ENCODE results near the gene FGD5.

The FGD5 gene

DNA sequence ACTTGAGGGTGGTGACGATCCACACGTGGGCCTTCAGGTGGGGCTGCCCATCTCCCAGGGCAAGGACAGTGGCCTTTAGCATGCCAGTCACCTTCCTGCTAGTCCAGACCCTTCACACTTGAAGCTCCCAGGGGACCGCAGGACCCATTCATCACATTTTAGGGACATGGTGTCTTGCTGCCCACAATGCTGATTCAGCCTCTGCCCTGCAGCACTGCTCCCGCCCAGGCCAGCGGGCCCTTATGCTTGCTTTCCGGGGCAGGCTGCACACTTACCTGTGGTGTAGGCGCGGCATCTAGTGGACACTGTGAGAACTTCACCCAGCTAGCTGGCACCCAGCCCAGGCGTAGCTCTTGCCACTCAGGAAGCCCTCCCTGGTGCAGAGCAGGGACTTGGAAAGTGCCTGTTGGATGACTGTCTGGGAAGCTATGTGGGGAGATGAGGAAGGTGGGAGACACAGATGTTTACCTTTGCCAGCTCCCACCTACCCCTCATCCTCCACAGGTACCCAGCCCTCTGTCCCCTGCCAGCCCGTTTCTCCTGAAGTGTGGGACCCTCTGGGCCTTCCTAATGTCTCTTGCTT is 102.4 kb downstream of the FGD5 start:
- no peaks in the 10 kb centered on the region for H3K27me3 ChIP-seq (ENCODE audit: insufficient read depth, low read length)
- no peaks in the 10 kb centered on the region for H3K4me1 ChIP-seq (ENCODE audit: insufficient read depth, low read length)
- no peak overlapping the region for H3K9ac ChIP-seq (ENCODE audit: low read depth, low read length)
- H3K36me3 ChIP-seq (ENCODE audit: insufficient read depth, low read depth, low read length): no peaks in the 10 kb centered on the region
- H3K9me3 ChIP-seq (ENCODE audit: insufficient read depth, low read depth, low read length): no peaks in the 10 kb centered on the region
- H3K4me3 ChIP-seq (ENCODE audit: low read length): no peak overlapping the region
- no peak overlapping the region for H3K27ac ChIP-seq (ENCODE audit: low read length)

DNA sequence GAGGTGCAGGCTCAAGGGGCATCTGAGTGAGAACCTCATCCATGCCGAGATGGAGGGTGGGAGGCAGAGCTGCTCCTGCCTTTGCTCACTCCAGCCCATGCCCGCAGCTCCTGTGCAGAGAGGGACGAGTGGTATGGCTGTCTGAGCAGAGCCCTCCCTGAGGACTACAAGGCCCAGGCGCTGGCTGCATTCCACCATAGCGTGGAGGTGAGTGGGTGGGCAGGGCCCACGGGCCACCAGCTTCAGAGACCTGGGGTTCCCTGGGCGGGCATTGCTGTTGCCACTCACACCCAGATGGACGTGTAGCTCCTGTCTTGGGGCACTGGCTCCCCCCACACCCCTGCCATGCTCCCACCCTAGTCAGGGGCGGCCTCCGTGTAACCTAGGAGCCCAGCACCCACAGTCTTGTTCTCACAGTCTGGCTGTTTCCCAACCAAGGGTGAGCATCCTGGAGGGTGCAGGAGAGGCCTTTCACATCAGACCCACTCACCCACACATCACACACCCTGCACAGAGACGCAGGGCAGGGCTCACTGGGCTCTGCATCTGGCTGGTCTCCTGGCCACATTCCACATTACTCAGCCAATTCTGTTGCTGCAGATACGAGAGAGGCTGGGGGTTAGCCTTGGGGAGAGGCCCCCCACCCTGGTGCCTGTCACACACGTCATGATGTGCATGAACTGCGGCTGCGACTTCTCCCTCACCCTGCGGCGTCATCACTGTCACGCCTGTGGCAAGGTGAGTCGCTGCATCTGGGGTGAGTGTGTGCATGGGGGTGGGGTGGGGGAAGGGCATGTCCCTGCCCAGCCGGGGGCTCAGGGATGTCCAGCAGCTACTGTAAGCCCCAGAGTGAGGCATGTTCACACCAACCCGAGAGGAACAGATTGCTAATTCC is 103.3 kb downstream of the FGD5 start:
- H3K27ac ChIP-seq (ENCODE audit: low read length): no peak overlapping the region
- H3K4me1 ChIP-seq (ENCODE audit: insufficient read depth, low read length): no peaks in the 10 kb centered on the region
- no peaks in the 10 kb centered on the region for H3K27me3 ChIP-seq (ENCODE audit: insufficient read depth, low read length)
- H3K36me3 ChIP-seq (ENCODE audit: insufficient read depth, low read depth, low read length): no peaks in the 10 kb centered on the region
- H3K4me3 ChIP-seq (ENCODE audit: low read length): no peak overlapping the region
- H3K9me3 ChIP-seq (ENCODE audit: insufficient read depth, low read depth, low read length): no peaks in the 10 kb centered on the region
- H3K9ac ChIP-seq (ENCODE audit: low read depth, low read length): no peak overlapping the region

DNA sequence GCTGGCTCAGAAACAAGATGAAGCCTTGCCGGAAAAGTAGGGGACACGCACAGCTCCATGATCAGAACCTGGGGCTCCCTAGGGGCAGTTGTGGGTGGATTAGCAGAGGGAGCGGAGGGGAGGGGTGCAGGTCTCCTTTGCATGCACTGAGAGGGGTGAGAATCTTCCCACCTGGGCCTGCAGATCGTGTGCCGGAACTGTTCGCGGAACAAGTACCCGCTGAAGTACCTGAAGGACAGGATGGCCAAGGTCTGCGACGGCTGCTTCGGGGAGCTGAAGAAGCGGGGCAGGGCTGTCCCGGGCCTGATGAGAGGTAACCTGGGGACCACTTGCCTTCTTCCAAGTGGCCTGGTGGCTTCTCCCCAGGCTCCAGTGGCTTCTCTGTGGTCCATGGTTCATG is 104.1 kb downstream of the FGD5 start:
- Histone ChIP-seq H3K36me3 (ENCODE audit: insufficient read depth, low read depth, low read length) (no peaks in the 10 kb centered on the region), H3K4me3 (ENCODE audit: low read length) (no peak overlapping the region), H3K9me3 (ENCODE audit: insufficient read depth, low read depth, low read length) (no peaks in the 10 kb centered on the region), H3K9ac (ENCODE audit: low read depth, low read length) (no peak overlapping the region), H3K4me1 (ENCODE audit: insufficient read depth, low read length) (no peaks in the 10 kb centered on the region), H3K27ac (ENCODE audit: low read length) (no peak overlapping the region), H3K27me3 (ENCODE audit: insufficient read depth, low read length) (no peaks in the 10 kb centered on the region)

DNA sequence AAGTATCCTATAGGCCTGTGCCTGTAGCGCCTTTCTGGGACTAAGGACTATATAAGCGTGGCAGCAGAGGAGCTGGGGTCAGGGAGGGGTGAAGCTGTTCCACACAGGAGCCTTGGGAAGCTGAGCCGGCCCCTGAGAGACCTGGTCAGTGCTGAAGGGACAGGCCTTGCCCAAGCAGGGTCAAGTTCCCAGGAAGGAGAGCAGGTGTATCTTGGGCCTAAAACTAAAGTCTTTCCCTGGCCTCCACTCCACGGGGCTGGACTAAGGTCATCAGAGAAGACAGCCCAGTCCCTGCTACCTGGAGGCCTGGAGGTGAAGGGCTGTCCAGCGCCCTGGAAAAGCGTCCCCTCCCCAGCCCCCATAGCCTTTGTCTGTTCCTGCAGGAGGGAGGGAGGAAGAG is 104.7 kb downstream of the FGD5 start:
- no peaks in the 10 kb centered on the region for H3K9me3 ChIP-seq (ENCODE audit: insufficient read depth, low read depth, low read length)
- no peaks in the 10 kb centered on the region for H3K36me3 ChIP-seq (ENCODE audit: insufficient read depth, low read depth, low read length)
- H3K4me3 ChIP-seq (ENCODE audit: low read length): no peak overlapping the region
- no peaks in the 10 kb centered on the region for H3K27me3 ChIP-seq (ENCODE audit: insufficient read depth, low read length)
- H3K27ac ChIP-seq (ENCODE audit: low read length): no peak overlapping the region
- no peaks in the 10 kb centered on the region for H3K4me1 ChIP-seq (ENCODE audit: insufficient read depth, low read length)
- no peak overlapping the region for H3K9ac ChIP-seq (ENCODE audit: low read depth, low read length)

DNA sequence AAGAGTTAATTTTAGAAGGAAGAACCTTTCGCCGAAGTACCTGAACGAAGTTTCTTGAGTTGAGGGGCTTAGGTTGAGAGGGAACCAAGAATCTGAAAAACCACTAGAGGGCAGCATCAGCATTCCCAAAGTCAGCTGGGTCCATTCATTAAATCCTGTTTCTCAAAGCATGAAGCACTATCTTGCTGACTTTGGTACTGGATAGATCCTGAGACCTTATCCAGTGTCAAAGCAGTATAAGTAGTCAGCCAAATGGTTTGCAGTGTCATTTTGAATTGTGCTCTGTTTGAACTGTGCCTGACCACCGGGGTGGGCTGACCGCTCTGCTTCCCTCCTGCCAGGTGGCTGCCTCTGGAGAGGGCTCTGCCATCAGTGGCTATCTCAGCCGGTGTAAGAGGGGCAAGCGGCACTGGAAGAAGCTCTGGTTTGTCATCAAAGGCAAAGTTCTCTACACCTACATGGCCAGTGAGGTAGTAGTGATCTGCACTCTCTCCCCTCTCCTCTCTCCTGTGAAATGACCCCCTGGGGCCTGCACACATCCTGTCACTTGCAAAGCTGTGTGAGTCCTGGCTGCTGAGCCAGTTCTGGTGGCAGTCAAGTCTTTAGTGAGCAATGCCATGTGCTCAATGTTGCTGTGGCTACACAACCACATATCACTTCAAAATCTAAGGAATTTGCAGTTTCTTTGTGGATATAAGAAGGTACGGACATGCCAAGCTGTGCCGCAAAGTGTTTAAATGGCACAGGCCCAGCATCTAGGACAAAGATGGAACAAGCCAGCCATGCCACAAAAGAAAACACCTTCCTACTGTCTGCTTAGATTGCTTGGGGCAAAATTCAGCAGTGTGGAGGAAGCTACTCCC is 107.2 kb downstream of the FGD5 start:
- H3K36me3 ChIP-seq (ENCODE audit: insufficient read depth, low read depth, low read length): no peaks in the 10 kb centered on the region

DNA sequence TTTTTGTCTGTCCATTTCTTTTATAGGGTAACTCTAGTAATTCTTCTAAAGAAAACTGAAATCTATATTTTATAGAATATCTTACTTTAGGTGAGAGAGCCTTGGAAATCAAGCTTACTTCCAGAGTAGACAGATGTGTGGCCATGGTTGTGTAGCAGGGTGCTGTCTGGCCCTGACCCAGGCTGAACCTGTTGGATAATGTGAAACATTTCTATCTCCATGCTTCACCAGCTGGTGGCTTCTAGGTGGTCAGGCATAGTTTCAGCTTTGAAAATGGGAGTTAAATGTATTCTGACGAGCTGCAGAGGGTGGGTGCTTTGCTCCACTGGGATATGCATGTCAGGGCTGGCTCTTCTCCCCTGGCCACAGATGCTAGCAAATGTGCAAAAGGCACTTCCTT is 107.8 kb downstream of the FGD5 start:
- Histone ChIP-seq H3K9ac (ENCODE audit: low read depth, low read length) (no peak overlapping the region), H3K4me3 (ENCODE audit: low read length) (no peak overlapping the region), H3K4me1 (ENCODE audit: insufficient read depth, low read length) (no peaks in the 10 kb centered on the region), H3K27ac (ENCODE audit: low read length) (no peak overlapping the region), H3K36me3 (ENCODE audit: insufficient read depth, low read depth, low read length) (no peaks in the 10 kb centered on the region), H3K27me3 (ENCODE audit: insufficient read depth, low read length) (no peaks in the 10 kb centered on the region), H3K9me3 (ENCODE audit: insufficient read depth, low read depth, low read length) (no peaks in the 10 kb centered on the region)

More for the DNA sequence above, 107.2 kb downstream of the FGD5 start:
- no peaks in the 10 kb centered on the region for H3K4me1 ChIP-seq (ENCODE audit: insufficient read depth, low read length)
- no peak overlapping the region for H3K4me3 ChIP-seq (ENCODE audit: low read length)
- no peak overlapping the region for H3K27ac ChIP-seq (ENCODE audit: low read length)
- H3K9me3 ChIP-seq (ENCODE audit: insufficient read depth, low read depth, low read length): no peaks in the 10 kb centered on the region
- H3K9ac ChIP-seq (ENCODE audit: low read depth, low read length): no peak overlapping the region
- no peaks in the 10 kb centered on the region for H3K27me3 ChIP-seq (ENCODE audit: insufficient read depth, low read length)

DNA sequence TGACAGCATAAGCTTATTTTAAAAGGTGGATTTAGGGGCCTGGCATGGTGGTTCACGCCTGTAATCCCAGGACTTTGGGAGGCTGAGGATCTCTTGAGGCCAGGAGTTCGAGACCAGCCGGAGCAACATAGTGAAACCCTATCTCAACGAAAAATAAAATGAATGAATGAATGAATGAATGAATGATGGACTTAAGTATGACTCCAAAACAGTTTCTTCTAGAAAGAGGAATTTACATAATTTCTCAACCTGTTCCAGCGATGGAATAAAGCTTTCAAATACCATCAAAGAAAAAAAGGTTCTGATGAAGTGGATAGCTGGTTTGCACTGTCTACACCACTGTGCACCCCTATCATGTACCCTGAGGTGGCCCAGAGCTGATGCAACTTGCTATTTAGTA is 108.5 kb downstream of the FGD5 start:
- no peak overlapping the region for H3K9ac ChIP-seq (ENCODE audit: low read depth, low read length)
- H3K27me3 ChIP-seq (ENCODE audit: insufficient read depth, low read length): no peaks in the 10 kb centered on the region
- H3K9me3 ChIP-seq (ENCODE audit: insufficient read depth, low read depth, low read length): no peaks in the 10 kb centered on the region
- H3K4me3 ChIP-seq (ENCODE audit: low read length): no peak overlapping the region
- no peak overlapping the region for H3K27ac ChIP-seq (ENCODE audit: low read length)
- H3K36me3 ChIP-seq (ENCODE audit: insufficient read depth, low read depth, low read length): no peaks in the 10 kb centered on the region
- no peaks in the 10 kb centered on the region for H3K4me1 ChIP-seq (ENCODE audit: insufficient read depth, low read length)

DNA sequence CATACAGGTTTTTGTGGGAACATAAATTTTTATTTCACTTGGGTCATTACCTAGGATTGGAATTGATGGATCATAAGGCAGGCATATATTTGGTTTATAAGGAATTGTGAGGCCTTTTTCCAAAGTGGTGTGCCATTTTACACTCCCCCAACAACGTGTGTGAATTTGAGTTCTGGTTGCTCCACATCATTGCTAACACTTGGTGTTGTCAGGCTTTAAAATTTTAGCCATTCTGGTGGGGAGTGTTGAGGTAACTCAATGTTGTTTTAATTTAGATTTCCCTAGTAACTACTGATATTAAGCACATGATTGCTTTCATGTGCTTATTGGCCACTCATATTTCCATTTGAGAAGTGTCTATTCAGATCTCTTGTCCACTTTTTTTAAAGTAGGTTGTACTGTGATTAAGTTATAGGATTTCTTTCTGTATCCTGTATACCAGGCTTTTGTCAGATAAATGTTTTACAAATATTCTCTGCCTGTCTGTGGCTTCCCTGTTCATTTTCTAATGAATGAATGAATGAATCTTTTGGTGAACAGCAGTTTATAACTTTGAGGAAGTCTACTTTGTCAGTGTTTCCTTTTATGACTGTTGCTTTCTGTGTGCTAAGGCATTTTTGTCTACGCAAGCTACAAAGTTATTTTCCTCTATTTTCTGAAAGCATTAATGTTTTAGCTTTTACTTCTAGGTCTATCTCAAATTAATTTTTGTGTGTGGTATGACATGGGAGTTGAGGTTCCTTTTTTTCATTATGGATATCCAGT is 110.7 kb downstream of the FGD5 start:
- no peaks in the 10 kb centered on the region for H3K9me3 ChIP-seq (ENCODE audit: insufficient read depth, low read depth, low read length)
- no peaks in the 10 kb centered on the region; the same call in 1 of the 2 replicates for H3K36me3 ChIP-seq (ENCODE audit: insufficient read depth, low read depth, low read length)
- no peak overlapping the region for H3K9ac ChIP-seq (ENCODE audit: low read depth, low read length)
- no peak overlapping the region for H3K4me3 ChIP-seq (ENCODE audit: low read length)
- no peak overlapping the region for H3K27ac ChIP-seq (ENCODE audit: low read length)
- H3K4me1 ChIP-seq (ENCODE audit: insufficient read depth, low read length): no peaks in the 10 kb centered on the region
- no peaks in the 10 kb centered on the region for H3K27me3 ChIP-seq (ENCODE audit: insufficient read depth, low read length)

DNA sequence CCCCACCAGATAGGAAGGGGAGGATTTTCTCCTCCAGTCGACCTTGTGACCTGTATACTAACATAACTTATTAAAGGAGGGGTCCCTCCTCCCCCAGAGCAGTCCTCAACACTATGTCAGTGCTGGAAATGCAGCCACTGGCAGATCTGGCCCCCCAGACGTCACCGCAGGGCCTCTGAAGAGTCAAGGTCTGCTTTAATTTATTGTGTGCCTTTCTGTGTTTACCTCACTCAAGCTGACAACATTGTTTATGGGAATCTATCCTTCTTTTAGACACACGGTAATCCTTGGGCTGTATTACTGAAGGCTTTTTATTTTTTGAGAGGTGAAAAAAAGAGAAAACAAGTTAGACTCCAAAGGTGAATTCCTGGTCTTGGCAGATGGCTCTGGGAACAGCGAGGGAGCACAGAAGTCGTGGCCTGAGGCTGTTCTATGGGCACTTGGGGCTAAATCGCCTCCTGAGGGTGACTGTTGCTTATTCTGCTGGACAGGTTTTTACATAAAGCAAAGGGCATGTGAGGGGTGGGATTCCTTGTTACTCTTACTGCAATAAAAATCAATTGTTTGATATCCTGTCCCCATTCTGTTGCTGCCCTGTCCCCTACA is 115.2 kb downstream of the FGD5 start:
- H3K27ac ChIP-seq (ENCODE audit: low read length): no peak overlapping the region
- H3K36me3 ChIP-seq (ENCODE audit: insufficient read depth, low read depth, low read length): no peaks in the 10 kb centered on the region; the same call in 1 of the 2 replicates
- H3K4me3 ChIP-seq (ENCODE audit: low read length): no peak overlapping the region
- H3K27me3 ChIP-seq (ENCODE audit: insufficient read depth, low read length): no peaks in the 10 kb centered on the region
- H3K9me3 ChIP-seq (ENCODE audit: insufficient read depth, low read depth, low read length): no peaks in the 10 kb centered on the region
- H3K9ac ChIP-seq (ENCODE audit: low read depth, low read length): no peak overlapping the region
- H3K4me1 ChIP-seq (ENCODE audit: insufficient read depth, low read length): no peaks in the 10 kb centered on the region

DNA sequence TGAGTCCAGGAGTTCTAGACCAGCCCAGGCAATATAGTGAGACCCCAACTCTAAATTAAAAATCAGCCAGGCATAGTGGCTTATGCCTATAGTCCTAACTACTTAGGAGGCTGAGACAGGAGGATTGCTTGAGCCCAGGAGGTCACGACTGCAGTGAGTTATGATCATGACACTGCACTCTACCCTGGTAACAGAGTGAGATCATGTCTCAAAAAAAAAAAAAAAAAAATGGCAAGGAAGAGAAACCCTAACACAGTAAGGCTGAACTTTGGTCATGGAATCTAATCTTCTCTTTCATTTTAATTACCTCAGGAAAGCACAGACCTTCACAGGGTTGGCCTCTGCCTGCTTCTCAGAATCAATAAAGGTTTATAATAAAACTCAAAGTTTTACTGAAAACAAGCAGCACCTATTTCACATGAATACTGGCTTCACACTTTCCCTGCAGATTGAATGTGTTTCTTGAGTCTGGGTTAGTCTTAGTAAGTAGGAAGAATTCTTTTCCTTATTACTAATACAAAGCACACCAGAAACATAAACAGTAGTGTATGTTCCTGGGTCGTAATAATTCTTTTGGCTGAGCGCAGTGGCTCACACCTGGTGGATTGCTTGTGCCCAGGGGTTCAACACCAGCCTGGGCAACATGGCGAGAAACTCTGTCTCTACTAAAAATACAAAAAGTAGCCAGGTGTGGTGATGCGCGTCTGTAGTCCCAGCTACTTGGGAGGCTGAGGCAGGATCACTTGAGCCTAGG is 117.0 kb downstream of the FGD5 start:
- H3K27ac ChIP-seq (ENCODE audit: low read length): no peak overlapping the region
- H3K4me3 ChIP-seq (ENCODE audit: low read length): no peak overlapping the region
- H3K27me3 ChIP-seq (ENCODE audit: insufficient read depth, low read length): no peaks in the 10 kb centered on the region
- no peaks in the 10 kb centered on the region for H3K9me3 ChIP-seq (ENCODE audit: insufficient read depth, low read depth, low read length)
- H3K36me3 ChIP-seq (ENCODE audit: insufficient read depth, low read depth, low read length): no peaks in the 10 kb centered on the region; the same call in 1 of the 2 replicates
- H3K9ac ChIP-seq (ENCODE audit: low read depth, low read length): no peak overlapping the region
- no peaks in the 10 kb centered on the region for H3K4me1 ChIP-seq (ENCODE audit: insufficient read depth, low read length)
